Stimulated activated CD4-positive, alpha-beta T cell treated with anti-CD3 and anti-CD28 coated beads, TNF-alpha, amount 100 ng/mL, for 1 hour (primary cell): ENCODE results near the gene CA10.

Experiments used
- DNase-seq, 3 donors: peaks; one replicate each; pipeline ENCODE4 v3.0.0-alpha.2; 2020; ENCODE audit warnings: low read depth in 3 of 3, low spot score in 1 of 3

The CA10 gene

DNA sequence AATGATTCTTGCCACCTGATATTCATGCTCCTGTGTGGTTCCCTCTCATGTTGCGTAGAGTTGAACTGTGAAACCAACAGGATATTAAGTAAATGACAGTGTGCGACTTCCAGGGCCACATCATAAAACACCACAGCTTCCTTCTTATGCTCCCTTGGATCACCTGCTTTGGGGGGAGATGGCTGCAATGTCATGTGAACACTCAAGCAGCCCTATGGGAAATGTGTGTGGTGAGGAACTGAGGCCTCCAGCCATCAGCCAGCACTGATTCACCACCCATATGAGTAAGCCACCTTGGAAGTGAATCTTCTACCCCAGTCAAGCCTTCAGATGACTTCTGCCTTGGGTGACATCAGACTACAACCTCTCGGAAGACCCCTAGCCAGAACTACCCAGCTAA is 470.6 kb downstream of the CA10 start:
- no peak for DNase-seq

DNA sequence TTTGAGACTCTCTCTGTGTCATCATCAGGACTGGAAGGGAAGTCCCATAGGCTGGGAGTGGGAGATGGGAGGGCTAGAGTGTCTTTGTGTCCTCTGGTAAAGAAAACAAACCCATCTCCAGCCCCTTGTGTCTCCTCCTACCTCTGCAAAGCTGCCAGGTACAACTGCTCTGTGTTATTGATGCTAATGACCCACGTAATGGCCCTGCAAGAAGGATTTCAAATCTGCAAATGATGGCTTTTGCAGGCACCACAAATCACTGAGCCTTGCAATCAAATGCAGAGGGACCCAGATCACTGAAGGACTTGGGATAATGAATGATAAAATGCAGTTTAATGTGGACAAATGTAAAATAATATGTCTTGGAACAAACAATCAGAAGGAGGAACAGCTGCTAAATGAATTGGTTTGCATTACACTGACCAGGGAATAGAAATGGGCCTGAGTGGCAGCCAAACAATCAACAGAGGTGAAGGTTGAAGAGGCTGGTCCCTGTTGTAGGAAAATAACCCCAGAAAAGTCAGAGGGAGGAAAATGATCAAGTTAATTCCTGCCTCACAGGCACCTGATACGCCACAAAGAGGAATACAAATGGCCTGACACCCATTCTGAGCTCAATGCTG is 473.1 kb downstream of the CA10 start:
- DNase-seq = no peak

DNA sequence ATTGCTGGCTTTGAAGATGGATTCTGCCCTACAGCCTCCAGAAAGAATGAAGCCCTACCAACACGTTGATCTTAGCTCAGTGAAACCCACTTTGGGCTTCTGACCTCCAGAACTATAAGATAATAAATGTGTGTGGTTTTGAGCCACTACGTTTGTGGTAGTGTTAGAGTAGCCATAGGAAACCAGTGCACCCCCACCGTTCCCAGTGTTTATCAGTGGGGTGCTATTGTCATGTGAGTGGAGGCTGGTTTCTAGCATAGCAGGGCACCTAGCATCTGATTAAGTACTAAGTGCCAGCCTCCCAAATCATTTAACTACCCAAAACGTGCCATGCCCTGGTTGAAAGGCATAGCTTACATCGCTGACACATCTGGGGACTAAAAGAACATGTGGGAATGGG is 474.3 kb downstream of the CA10 start:
- DNase-seq = no peak

DNA sequence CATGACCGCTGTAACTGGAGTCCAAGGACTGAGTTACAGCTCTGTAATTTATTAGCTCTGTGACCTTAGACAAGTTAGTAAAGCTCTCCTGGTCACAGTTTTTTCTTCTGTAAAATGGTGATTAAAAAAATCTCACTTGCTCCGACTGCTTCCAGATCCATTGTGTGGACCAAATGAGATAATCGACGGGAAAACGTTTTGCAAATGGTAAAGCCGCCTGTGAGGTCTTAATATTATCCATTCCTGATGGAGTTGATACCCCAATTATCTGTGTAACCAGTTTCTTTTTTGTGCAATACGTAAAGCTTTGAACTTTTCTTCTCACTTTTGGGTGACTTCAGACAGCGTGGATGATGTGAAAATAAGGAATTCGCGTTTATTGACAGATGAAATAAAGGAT is 475.2 kb downstream of the CA10 start:
- no peak for DNase-seq

DNA sequence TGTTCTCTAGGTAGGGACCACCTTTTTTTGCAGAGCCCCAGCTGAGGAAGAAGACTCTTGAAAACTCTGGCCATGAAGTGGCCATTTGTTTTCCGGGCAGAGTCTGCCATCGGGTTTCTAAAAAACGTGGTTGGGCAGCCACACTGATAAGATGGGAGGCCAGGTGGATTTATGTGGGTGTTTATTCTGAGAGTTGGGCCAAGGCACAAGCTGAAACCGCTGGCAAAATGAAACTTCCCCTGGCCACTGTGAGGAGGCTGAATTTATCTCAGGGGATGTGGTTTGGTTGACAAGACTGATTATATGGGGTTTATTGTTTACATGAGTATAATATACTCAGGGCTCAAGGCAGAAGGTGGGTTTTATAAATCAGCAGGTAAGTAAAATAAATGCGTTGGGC is 476.4 kb downstream of the CA10 start:
- no peak for DNase-seq

DNA sequence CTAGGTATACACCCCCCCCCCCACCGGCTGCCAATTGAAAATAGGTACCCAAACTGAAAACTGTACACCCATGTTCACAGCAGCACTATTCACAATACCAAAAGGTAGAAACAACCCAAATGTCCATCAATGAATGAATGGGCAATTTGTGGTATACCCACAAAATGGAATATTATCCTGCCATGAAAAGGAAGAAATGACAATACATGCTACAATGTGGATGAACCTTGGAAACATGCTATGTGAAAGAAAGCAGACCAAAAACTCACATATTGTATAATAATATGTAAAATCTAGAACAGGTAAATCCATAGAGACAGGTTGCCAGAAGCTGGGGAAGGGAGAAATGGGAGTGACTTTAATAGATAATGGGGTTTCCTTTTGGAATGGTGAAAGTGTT is 480.6 kb downstream of the CA10 start:
- DNase-seq = no peak

DNA sequence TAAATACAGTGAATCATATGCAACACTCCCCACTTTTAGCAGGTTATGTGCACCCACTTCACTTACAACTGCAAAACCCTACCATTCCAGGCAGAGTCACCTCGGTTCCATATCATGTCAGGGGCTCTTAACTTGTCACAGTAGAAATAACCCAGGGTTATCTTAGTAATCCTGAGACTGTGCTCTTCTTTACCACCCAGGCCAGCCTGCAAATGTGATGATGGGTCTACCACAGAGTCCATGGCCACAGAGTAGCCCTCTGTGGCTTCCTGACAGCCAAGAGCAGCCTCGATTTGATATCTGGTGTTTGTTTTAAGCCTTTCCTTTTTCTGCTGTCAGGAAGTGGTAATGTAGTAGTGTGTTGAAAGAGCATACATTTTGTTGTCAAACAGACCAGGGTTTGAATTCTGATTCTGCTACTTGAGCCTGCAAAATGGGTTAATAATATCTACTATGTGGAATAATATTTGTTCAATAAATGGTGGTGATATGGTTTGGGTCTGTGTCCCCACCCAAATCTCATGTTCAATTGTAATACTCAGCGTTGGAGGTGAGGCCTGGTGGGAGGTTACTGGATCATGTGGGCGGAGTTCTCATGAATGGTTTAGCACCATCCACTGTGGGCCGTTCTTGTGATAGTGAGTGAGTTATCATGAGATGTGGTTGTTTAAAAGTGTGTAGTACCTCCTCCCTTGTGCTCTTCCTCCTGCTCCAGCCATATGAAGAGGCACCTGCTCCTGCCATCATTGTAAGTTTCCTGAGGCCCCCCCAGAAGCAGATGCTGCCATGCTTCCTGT is 481.6 kb downstream of the CA10 start:
- no peak for DNase-seq

DNA sequence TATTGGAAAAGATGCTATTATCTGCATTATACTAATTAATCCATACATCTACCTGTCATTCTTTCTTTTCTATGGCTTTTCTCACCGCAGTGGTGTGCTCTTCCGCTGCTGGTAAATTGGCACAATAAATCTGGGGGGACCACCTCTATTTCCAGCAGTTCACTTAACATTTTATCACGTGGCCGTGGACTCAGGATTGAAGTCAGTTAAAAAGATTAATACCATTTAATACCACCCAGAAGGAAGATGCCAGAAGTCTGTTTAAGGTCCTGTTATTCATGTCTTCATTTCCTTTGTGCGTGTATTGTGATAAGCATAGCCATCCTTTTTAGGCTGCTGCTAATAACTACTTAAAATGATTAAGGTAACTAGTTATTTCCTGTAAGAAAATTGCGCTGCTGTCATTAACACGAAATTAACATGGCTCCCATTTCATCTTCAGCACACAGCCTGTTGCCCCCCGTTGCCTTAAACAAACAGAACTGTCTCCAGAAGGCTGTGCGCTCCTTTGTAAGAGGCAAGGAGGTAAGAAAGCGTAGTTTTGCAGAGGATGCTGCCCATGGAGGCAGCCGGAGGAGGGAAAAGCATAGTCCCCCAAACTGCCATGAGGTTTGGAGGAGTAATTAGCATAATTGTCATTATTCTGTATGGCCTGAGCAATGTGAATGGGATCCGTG is 483.8 kb downstream of the CA10 start:
- DNase-seq = no peak

DNA sequence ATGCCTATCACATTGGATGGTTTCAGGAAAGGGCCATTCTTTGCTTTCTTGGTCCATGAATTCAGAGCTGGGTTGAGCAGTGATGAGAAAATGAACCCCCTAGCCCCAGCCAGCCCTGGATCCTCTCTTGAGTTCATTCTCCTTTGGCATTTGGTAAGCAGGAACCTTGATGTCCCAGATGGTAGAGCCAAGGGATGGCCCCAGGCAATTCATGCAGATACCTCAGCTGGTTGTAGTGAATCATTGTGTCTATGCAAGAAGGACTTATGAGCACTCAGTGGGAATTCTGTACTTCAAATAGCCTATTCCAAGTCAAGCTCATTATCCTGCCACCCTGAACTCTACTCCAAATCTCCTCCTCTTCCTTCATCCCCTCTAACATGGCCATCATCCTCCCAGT is 485.4 kb downstream of the CA10 start:
- no peak for DNase-seq

DNA sequence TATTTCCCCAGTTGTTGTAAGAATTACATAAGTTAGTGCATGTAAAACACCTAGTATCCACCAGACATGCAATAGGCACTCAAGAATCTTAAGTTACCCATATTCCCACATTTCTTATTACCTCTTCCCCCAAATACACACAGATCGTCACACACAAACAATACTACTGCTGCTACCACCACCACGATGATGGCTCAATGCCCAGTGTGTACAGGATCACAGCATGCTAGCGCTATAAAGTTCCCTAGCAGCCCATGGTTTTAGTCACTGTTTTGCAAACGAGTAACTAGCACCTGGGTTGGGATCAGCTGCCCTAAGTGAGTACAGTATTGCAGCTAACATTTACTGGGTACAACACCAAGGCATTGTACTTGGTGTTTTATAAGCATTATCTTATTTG is 486.4 kb downstream of the CA10 start:
- DNase-seq = no peak

DNA sequence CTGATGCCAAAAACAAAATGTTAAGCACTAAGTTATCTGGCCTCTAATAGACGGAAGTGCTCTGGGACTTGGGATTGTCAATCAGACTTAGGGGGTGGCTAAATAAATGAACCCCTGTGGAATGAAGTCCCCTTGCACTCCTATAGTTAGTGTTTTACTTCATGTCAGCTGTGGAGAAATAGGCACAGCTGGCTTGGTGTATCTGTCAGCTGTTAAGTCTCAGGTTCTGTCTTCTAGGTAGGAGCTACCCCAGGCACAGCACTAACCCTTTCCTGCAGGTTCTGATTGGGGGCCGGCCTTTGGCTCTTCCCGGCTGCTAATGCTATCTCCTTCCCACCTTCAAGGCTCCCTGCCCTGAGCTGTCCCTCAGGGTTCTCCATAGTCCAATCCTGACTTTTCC is 487.6 kb downstream of the CA10 start:
- DNase-seq = no peak

DNA sequence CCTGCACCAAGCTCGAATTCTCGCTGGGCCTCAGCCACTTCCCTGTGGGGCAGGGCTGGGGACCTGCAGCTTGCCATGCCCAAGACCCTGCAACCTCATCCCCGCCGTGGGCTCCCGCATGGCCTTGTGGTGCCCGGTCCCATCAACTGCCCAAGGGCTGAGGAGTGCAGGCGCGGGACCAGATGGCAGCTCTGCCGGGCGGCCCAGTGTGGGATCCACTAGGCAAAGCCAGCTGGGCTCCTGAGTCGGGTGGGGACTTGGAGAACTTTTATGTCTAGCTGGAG is 489.6 kb downstream of the CA10 start:
- DNase-seq = no peak

DNA sequence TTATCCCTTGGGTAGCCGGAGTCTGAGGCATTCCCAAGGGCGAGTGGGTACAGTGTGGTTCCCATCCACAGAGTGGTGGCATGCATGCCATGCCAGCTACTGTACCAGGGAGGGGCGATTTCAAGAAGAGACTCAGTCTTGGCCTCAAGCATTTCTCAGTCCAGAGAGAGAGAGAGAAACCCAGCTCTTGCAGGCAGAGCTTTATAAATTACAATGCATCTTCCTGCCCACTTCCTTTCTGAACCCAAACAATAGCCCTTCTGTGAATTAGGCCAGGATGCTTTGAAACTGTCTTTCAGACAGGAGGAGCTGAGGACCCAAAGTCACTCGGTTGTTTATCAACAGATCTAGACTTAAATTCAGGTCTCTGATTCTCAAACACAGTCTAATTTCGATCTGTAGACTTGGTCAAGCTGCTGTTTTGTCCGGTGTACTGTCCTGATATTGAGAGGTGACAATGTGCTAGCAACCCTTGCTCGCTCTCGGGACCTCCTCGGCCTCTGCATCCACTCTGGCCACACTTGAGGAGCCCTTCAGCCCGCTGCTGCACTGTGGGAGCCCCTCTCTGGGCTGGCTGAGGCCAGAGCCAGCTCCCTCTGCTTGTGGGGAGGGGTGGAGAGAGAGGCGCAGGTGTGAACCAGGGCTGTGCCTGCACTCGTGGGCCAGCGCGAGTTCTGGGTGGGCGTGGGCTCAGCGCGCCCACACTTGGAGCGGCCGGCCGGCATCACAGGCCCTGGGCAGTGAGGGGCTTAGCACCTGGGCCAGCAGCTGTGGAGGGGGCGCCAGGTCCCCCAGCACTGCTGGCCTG is 490.2 kb downstream of the CA10 start:
- no peak for DNase-seq

DNA sequence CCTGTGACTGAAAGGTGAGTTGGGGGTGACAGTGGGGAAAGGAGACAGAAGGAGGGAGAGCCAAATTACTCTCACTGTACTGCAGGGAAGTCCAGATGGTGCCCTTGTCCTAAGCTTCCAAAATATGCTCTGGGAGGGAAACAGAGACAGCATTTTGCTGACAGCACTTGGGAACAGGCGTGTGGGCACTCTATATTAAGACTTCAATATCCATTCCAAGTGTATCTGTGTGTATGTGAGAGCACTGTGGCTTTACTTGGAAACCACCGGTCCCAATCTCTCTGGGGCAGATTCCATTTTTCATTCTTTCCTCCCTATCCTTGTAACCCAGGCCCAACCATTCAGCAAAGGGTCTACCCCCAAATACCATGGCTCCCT is 490.8 kb downstream of the CA10 start:
- no peak for DNase-seq

DNA sequence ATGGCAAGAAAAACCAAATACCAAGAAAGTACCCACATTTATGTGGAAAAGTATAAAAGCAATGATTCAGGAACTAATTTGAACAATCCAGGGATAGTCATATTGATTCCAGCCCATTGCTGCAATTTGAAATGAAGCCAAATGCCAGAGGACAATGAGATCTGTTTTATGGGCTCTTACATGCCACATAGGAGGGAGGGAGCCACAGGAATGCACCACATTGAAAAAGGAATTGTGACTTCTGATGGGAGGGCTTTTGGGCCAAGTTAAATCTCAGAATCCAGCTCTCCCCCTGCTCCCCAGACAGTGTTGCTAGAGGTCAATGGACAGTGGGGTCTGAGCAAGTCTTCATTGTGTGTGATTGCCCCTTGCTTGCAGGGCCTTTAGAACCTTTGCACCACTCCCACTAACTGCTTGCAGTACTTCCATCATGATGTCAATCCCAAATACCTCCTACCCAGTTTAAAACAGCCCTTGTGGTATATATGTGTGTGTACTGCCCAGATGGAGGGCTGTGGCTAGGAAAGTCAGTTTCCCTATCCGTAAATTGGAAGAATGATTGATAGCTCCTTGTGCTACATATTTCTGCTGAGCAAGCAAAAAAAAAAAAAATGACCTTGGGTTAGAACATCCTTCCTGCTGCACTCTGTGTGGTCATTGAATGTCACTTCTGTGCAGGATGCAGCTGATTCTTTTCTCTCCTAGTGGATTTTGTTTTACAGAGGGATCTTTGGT is 491.4 kb downstream of the CA10 start:
- no peak for DNase-seq

DNA sequence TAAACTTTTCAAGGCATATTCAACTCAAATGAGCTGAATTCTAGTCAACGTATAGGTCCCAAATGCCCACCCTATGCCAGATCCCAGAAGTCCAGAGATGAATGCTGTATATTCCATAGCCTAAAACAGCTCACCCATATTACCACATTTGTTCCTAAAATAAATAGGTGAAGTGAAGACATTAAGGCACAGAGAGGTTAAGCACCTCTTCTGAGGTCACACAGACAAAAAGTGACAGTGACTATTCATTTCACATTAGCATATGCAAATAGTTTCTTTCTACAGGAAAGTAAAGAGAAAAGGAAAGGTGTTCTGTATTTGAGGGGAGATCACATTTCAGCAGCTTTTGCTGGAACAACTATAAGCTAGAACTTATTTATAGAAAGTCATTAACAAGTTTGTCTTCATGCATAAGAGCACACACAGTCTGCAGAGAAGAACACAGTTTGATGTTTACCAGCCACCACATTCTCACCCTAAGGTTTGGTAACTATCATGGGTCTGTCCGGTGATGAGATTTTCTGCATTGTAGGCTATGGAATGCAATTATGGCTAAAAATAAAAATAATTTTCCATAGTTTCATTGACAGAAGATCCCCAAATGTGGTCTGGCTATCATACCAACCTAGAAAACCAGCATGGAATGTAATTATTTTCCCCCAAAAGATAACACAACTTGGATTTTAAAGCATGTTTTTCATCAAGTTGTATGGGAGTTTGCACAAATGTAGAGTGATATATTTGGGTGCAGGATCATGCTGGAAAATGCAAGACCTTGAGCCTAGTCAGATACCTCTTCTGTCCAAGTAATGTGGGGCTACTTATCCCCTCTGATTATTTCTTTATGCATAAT is 496.1 kb downstream of the CA10 start:
- no peak for DNase-seq

DNA sequence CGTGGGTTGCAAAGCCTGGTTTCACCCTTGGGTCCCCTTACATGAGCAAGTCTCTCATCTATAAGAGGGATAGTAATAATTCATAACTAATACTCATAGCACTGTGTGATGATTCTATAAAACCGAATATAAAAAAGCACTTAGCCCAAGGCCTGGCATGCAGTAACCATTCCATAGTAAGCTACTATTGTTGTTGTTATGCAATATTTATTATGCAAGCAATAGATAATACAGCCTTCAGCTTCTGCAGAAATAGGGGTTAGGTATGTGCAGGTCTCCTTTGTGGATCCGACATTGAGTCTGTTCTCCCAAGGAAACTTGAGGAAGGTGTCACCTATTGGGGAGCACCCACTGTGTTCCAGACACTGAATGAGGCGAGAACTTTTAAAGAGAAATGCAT is 497.1 kb downstream of the CA10 start:
- no peak for DNase-seq

DNA sequence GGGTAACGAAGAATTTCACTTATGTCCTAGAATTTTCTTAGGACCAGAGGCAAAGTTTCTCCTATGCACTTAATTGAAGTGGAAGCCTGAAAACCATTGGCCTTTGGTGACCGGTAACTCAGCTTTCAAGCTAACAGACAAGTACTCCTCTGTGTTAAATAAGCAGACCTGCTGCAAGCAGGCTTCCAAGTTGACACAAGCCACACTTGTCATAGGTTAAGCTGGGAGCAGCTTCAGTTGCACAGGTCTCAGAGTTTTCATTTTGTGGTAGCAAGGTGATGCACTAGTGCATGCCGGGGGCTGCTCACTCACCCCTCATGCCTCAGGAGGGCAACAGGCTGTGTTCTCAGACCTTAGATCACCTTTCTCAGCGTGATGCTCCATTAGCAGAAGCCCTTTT is 498.2 kb downstream of the CA10 start:
- no peak for DNase-seq

DNA sequence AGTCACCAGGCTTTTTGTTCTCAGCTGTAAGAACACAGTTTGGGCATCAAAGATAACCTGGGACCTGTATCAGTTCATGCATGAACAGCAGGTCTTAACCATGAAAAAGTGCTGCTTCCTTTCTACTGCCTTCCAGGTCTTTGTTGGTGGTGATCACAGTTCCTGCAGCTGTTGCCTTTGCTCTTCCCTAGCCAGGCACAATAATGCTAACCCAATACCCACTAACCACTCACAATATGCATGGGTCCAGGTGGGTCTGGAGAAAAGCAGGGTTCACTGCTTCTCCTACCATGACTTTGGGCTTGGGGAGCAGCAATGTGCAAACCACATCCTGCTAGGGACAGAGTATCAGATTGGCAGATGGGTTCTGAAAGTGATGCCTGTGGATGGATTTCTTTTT is 501.3 kb downstream of the CA10 start:
- no peak for DNase-seq

DNA sequence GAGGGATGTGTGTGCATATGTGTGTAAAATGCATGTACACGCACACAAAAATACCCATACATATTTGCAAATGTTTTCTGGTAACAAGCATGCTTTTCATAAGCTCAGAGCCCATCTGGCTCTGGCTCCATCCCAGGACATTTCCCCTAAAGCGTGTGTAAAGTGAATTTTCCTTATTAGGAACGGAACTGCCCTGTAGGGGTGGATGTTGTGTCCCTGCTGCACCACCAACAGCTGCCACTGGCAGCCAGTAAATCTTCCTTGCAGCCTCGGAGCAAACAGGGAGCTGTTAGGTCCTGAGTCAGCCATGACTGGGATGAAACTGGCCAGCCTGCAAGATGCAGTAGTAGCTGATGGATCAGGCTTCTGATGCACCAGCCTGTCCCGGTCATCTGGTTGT is 504.6 kb downstream of the CA10 start:
- DNase-seq = no peak
